AG04450 (cell line): Measurements from ENCODE around the gene CALCB. TPM values are rescaled to one million over a fixed set of nuclear protein-coding genes. Genes with fewer than 3 reads are reported as not detected.

ENCODE experiments used
- CTCF ChIA-PET: fragments of 300-600, 350-600 bp; formaldehyde crosslinking; extraction: SDS; loops from one replicate; lab custom pipeline; 2022; ENCODE audit warnings: antibody characterized with exemption, inconsistent platforms; lab: Charles Lee
- POLR2A ChIA-PET: fragments of 350-600 bp; formaldehyde crosslinking; extraction: SDS; loops from one replicate; lab custom pipeline; 2021; ENCODE audit warnings: antibody characterized with exemption, inconsistent platforms; lab: Yijun Ruan, JAX
- DNase-seq: peaks from one replicate; pipeline ENCODE4 v3.0.0-alpha.2; 2011; ENCODE audit warnings: low read depth, low spot score
- H3K27ac ChIP-seq: one replicate; pipeline ENCODE4 v1.5.1; 2012; ENCODE audit warnings: low read depth, low read length, control low read depth
- H3K27me3 ChIP-seq: one replicate; pipeline ENCODE4 v1.6.0; 2012; ENCODE audit warnings: low read length; ENCODE audit not compliant: control insufficient read depth, insufficient read depth
- H3K4me3 ChIP-seq: 2 replicates; pipeline ENCODE4 v1.5.1; 2011; ENCODE audit warnings: mild to moderate bottlenecking, low read depth, low read length, control low read depth
- H3K9me3 ChIP-seq: 2 replicates; pipeline ENCODE4 v1.5.1; 2012; ENCODE audit warnings: low read length; ENCODE audit not compliant: control insufficient read depth, insufficient read depth
- polyA plus RNA-seq: library from polyadenylated mRNA; depleted of rRNA; stranded (reverse); fragments of >200 nt; gene quantifications from 2 replicates; pipeline ENCODE4 v1.2.3, GENCODE V29; 2011
- TF ChIP-seq, protein P1 (sequence below): IDR thresholded peaks from 2 replicates; pipeline ENCODE4 v1.5.1; 2011; ENCODE audit warnings: low read depth, low read length, control low read depth, inconsistent platforms

CALCB gene
- polyA plus RNA-seq, 1 experiment, result not detected

DNA sequence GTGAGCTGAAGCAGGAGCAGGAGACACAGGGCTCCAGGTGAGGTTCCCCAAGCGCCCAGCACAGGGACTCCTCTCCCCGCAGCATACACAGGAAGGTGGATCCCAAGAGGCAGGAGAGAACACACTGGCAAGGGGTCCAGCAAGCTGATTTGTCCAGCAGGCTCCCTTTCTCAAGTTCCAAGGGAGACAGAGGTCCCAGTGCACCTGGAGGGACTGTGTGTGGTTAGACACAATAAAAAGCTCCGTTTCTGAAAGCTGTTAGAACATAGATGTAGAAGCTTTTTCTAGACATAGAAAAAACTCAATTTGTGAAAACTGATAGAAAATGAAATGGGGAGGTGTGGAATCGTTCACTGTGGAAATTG is 1.8 kb downstream of the CALCB start:
- Histone ChIP-seq H3K9me3 (no peaks in the 10 kb centered on the region; the same call in 1 of the 2 replicates), H3K27ac (no peak overlapping the region), H3K27me3 (peaks cover 31% of the 10 kb centered on the region), H3K4me3 (no peak overlapping the region)
- TF ChIP-seq, protein P1, sequence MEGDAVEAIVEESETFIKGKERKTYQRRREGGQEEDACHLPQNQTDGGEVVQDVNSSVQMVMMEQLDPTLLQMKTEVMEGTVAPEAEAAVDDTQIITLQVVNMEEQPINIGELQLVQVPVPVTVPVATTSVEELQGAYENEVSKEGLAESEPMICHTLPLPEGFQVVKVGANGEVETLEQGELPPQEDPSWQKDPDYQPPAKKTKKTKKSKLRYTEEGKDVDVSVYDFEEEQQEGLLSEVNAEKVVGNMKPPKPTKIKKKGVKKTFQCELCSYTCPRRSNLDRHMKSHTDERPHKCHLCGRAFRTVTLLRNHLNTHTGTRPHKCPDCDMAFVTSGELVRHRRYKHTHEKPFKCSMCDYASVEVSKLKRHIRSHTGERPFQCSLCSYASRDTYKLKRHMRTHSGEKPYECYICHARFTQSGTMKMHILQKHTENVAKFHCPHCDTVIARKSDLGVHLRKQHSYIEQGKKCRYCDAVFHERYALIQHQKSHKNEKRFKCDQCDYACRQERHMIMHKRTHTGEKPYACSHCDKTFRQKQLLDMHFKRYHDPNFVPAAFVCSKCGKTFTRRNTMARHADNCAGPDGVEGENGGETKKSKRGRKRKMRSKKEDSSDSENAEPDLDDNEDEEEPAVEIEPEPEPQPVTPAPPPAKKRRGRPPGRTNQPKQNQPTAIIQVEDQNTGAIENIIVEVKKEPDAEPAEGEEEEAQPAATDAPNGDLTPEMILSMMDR, result no peak
- ChIA-PET POLR2A (no interaction called here), CTCF (interaction anchor here (0.5 to 4.7 kb wide), 26 partner anchors 8 to 1853 kb away, joined by 3 to 48 read pairs (median 4); partner anchors contain the start of gene CYP2R1)
- DNase-seq, result no peak

DNA sequence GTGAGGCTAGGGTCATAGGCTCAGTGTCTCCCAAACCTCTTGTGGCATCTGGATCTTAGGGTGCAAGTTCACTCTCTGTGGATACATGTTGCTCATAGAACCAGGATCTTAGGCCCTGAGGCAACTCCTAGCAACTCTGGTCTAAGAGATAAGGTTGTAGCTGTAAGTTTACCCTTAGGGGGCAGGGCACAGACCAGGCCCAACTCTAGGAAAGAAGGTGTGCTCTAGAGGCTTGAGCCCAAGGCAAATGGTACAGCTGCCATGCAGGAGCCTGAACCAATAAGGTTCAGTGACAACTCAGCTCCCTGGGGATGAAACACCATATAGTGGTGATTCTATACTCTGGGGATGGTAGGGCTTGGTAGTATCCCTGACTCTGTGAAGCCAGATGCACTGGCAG is 17.8 kb downstream of the CALCB start:
- POLR2A ChIA-PET, result no interaction called here
- no peak for DNase-seq
- Histone ChIP-seq H3K27me3 (no peaks in the 10 kb centered on the region), H3K27ac (no peak overlapping the region), H3K4me3 (no peak overlapping the region), H3K9me3 (no peaks in the 10 kb centered on the region)
- CTCF ChIA-PET, result interaction anchor here (1.3 to 4.6 kb wide), 3 partner anchors 10 to 116 kb away, joined by 5 to 20 read pairs (median 6); no protein-coding TSS in a partner anchor
- TF ChIP-seq, protein P1, result no peak

DNA sequence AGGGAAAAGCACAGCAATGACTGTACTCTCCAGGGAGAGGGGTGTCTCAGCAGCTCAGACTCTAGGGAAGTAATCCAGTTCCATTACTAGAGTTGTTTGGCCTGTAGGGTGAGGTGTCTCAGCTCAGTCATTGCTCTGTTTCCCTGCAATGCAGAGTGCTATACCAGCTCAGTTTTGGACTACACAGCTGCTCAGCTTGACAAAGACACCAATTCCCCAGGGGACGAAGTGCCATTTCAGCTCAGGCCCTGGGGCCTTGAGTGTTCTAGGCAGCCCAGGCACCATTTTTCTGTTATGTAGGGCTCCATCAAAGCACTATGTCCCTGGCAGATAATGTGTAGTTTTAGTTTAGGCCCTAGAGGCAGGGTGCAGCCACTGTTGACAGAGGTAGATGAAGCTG is 18.2 kb downstream of the CALCB start:
- Histone ChIP-seq H3K9me3 (no peaks in the 10 kb centered on the region), H3K27ac (no peak overlapping the region), H3K27me3 (no peaks in the 10 kb centered on the region), H3K4me3 (no peak overlapping the region)
- no peak for DNase-seq
- POLR2A ChIA-PET, result no interaction called here
- TF ChIP-seq, protein P1, result no peak
- CTCF ChIA-PET, result interaction anchor here (1.0 to 4.6 kb wide), 4 partner anchors 9 to 116 kb away, joined by 3 to 20 read pairs (median 6); no protein-coding TSS in a partner anchor

DNA sequence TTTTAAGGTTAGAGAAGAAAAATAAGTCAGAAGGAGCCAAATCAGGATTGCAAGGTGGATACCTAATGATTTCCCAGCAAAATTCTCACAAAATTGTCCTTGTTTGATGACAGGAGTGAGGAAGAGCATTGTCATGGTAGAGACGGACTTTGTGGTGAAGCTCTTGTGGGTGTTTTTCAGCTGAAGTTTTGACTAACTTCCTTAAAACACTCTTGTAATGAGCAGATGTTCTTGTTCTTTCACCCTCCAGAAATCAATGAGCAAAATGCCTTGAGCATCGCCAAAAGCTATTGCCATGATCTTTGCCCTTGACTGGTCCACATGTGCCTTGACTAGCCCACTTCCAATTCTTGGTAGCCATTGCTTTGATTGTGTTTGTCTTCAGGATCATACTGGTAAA is 20.0 kb downstream of the CALCB start:
- TF ChIP-seq, protein P1, result no peak
- Histone ChIP-seq H3K9me3 (no peaks in the 10 kb centered on the region), H3K4me3 (no peak overlapping the region), H3K27ac (no peak overlapping the region), H3K27me3 (no peaks in the 10 kb centered on the region)
- DNase-seq, result no peak
- ChIA-PET POLR2A (no interaction called here), CTCF (interaction anchor here (0.7 kb wide), 1 partner anchor 114 kb away, joined by 3 read pairs; no protein-coding TSS in a partner anchor)

DNA sequence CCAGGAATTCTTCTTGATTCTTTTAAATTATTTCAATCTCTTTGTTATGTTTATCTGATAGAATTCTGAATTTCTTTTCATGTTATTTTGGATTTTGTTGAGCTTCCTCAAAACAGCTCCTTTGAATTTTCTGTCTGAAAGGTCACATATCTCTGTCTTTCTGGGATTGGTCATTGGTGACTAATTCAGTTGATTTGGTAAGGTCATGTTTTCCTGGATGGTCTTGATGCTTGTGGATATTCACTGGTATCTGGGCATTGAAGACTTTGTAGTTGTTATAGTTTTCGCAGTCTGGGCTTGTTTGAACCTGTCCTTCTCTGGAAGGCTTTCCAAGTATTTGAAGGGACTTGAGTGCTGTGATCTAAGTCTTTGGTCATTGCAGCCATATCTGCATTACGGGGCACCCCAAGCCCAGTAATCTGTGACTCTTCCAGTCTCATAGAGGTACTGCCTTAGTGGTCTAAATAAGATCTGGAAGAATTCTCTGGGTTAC is 22.4 kb downstream of the CALCB start:
- Histone ChIP-seq H3K4me3 (no peak overlapping the region), H3K27ac (no peak overlapping the region), H3K9me3 (no peaks in the 10 kb centered on the region), H3K27me3 (peaks cover 2% of the 10 kb centered on the region)
- TF ChIP-seq, protein P1, result no peak
- ChIA-PET POLR2A (no interaction called here), CTCF (interaction anchor here (1.4 kb wide), 1 partner anchor 112 kb away, joined by 4 read pairs; no protein-coding TSS in a partner anchor)
- no peak for DNase-seq
